ENCODE results near the gene MRPL14. TPM values are rescaled to one million over a fixed set of nuclear protein-coding genes. Genes with fewer than 3 reads are reported as not detected.

MRPL14 gene
- total RNA-seq, 1 experiment from 2014 or later: 69.6 TPM

DNA sequence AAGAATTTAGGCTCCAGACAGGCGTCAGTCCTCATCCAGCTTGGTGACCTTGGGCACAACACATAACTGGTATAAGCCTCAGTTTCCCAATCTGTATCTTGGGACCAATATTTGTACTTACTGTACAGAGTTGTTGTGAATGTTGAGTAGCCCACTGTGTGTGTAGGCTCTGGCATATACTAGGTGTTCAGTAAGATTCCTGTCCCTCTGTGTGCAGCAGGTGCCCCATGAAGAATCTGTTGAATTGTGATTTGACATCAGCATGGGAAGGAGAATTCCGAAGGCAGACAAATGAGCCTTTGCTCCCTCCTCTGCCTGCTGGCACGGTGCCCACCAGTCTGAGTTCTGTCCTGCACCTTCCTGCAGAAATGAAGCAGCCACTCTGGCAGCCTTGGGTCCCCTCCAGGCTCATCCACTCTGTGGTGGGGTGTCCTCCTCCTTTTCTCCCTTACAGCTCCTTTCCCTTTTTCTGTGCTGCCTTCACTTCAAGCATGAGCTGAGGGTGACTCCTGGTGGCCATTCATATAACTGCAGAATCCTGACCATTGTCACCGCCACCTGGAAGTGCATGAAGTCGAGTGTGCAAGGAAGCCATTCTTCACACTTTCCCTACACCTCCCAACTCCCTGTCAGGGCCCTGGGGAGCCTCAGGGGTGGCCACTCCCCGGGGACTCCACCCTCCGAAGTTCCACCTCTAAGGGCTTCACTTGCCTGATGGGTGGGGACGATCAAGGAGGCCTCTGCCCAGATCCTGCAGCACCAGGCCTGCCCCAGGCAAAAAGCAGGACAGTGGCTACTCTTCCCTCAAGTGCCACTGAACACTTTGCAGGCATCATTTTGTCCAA is 48.2 kb downstream of the MRPL14 start:
- Histone ChIP-seq H3K4me3 (replicated peaks in 1 of 2; ENCODE audit: low read depth in 1 of 2, low read length in 2 of 2) (no peak overlapping the region), H4K20me1 (ENCODE audit: insufficient read depth) (no peaks in the 10 kb centered on the region), H3K4me2 (ENCODE audit: low read length) (peak overlapping the region; percentile 27; the same call in 1 of the 2 replicates), H3K9ac (ENCODE audit: low read length) (no peak overlapping the region), H3K79me2 (ENCODE audit: insufficient read depth, low read length) (no peaks in the 10 kb centered on the region), H3K9me3 (ENCODE audit: control insufficient read depth in 1 of 2, insufficient read depth in 1 of 2, low read depth in 1 of 2, low read length in 2 of 2) (no peaks in the 10 kb centered on the region), H3K9me2 (ENCODE audit: insufficient read depth) (no peaks in the 10 kb centered on the region), H3K4me1 (ENCODE audit: control insufficient read depth in 1 of 2, insufficient read depth in 2 of 2, low read length in 2 of 2) (peaks cover 4 to 18% of the 10 kb centered on the region in 2 experiments), H3K27ac (ENCODE audit: low read depth, low read length) (no peak overlapping the region), H3K27me3 (ENCODE audit: insufficient read depth, low read length) (no peaks in the 10 kb centered on the region), H2AFZ (ENCODE audit: low read depth, low read length, poor library complexity, severe bottlenecking) (no peak overlapping the region), H3K36me3 (ENCODE audit: control insufficient read depth in 1 of 2, insufficient read depth in 2 of 2, low read length in 2 of 2) (no peaks in the 10 kb centered on the region)
- ChIA-PET RAD21 (ENCODE audit: low non-redundant PET in 1 of 2, low total read pairs in 2 of 2, uncharacterized antibody in 2 of 2, unreplicated experiment in 2 of 2) (interaction anchor here (0.6 to 1.2 kb wide), 15 partner anchors 16 to 569 kb away, joined by 3 to 10 read pairs (median 4); partner anchors contain the start of genes VEGFA (in 2 of the 2) and LRRC73 (in 1 of the 2)), CTCF (interaction anchor here (0.6 to 4.0 kb wide), 28 partner anchors 11 to 476 kb away, joined by 3 to 45 read pairs (median 4); partner anchors contain the start of genes GTPBP2 and VEGFA), POLR2A (interaction anchor here (0.6 to 1.6 kb wide), 6 partner anchors 16 to 412 kb away, joined by 3 to 8 read pairs (median 3); partner anchors contain the start of gene VEGFA)
- TF ChIP-seq REST (IDR thresholded peaks at IDR 0.05; ENCODE audit: low read depth) (no peak), CEBPB (IDR thresholded peaks at IDR 0.05; ENCODE audit: low read depth) (no peak), SIN3A (IDR thresholded peaks at IDR 0.05; ENCODE audit: low read depth) (no peak), CBX3 (IDR thresholded peaks at IDR 0.05; ENCODE audit: low read depth) (no peak), EZH2 (IDR thresholded peaks at IDR 0.05) (no peak)
- TF ChIP-seq, protein P1, sequence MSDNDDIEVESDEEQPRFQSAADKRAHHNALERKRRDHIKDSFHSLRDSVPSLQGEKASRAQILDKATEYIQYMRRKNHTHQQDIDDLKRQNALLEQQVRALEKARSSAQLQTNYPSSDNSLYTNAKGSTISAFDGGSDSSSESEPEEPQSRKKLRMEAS (IDR thresholded peaks at IDR 0.05): no peak
- TF ChIP-seq, protein P2, sequence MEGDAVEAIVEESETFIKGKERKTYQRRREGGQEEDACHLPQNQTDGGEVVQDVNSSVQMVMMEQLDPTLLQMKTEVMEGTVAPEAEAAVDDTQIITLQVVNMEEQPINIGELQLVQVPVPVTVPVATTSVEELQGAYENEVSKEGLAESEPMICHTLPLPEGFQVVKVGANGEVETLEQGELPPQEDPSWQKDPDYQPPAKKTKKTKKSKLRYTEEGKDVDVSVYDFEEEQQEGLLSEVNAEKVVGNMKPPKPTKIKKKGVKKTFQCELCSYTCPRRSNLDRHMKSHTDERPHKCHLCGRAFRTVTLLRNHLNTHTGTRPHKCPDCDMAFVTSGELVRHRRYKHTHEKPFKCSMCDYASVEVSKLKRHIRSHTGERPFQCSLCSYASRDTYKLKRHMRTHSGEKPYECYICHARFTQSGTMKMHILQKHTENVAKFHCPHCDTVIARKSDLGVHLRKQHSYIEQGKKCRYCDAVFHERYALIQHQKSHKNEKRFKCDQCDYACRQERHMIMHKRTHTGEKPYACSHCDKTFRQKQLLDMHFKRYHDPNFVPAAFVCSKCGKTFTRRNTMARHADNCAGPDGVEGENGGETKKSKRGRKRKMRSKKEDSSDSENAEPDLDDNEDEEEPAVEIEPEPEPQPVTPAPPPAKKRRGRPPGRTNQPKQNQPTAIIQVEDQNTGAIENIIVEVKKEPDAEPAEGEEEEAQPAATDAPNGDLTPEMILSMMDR (IDR thresholded peaks at IDR 0.05 in 2 of 3, conservative IDR thresholded peaks at IDR 0.05 in 1 of 3; ENCODE audit: borderline replicate concordance in 1 of 3, insufficient read depth in 1 of 3, low read depth in 2 of 3, low read length in 2 of 3): peak in 2 of 3 experiments; percentile 80 to 86; a peak in 4 of 6 replicates
- no TSS peak for BruUV-seq (replicated peaks)
- DNase-seq (ENCODE audit: low read depth, low spot score) (peak; percentile 60), ATAC-seq (peak; percentile 69)
- intact Hi-C loops (cut with micrococcal nuclease): loop anchor here (1.0 to 10.0 kb wide), 5 partner anchors 154 to 471 kb away; no protein-coding TSS in a partner anchor

All from HCT116 (cell line).